Smooth muscle cell (in vitro differentiated cells): ENCODE results near the gene HS3ST3B1. TPM values are rescaled to one million over a fixed set of nuclear protein-coding genes. Genes with fewer than 3 reads are reported as not detected.

Source experiments
- DNase-seq: peaks from one replicate; lab custom pipeline; 2025; ENCODE audit not compliant: unreplicated experiment; lab: John Stamatoyannopoulos, UW
- H2AFZ ChIP-seq: fragments of 200-600 bp; sonication (generic); 2 replicates; pipeline ENCODE4 v1.6.0; 2016; ENCODE audit warnings: antibody characterized with exemption, low read depth, mild to moderate bottlenecking
- H3F3A ChIP-seq: fragments of 200-600 bp; sonication (generic); 2 replicates; pipeline ENCODE4 v1.6.0; 2017; ENCODE audit warnings: antibody characterized with exemption, low read depth
- H3K27ac ChIP-seq: fragments of 200-600 bp; sonication (generic); 2 replicates; pipeline ENCODE4 v1.5.1; 2016; ENCODE audit warnings: low read depth, mild to moderate bottlenecking
- H3K27me3 ChIP-seq: fragments of 200-600 bp; sonication (generic); 2 replicates; pipeline ENCODE4 v1.6.1; 2016; ENCODE audit warnings: low read depth, mild to moderate bottlenecking
- H3K36me3 ChIP-seq: fragments of 200-600 bp; sonication (generic); 2 replicates; pipeline ENCODE4 v1.5.1; 2016; ENCODE audit warnings: low read depth
- H3K4me1 ChIP-seq: fragments of 200-600 bp; sonication (generic); 2 replicates; pipeline ENCODE4 v1.5.1; 2016; ENCODE audit warnings: low read depth
- H3K4me2 ChIP-seq: fragments of 200-600 bp; sonication (generic); 2 replicates; pipeline ENCODE4 v1.6.0; 2016; ENCODE audit warnings: mild to moderate bottlenecking
- H3K4me3 ChIP-seq: fragments of 200-600 bp; sonication (generic); 2 replicates; pipeline ENCODE4 v1.5.1; 2016; ENCODE audit warnings: mild to moderate bottlenecking
- H3K79me2 ChIP-seq: fragments of 200-600 bp; sonication (generic); 2 replicates; pipeline ENCODE4 v1.6.0; 2016; ENCODE audit warnings: low read depth, mild to moderate bottlenecking
- H3K9ac ChIP-seq: fragments of 200-600 bp; sonication (generic); 2 replicates; pipeline ENCODE4 v1.6.0; 2016; ENCODE audit warnings: low read depth
- H3K9me3 ChIP-seq: fragments of 200-600 bp; sonication (generic); replicated peaks from 2 replicates; pipeline ENCODE4 v1.5.1; 2016; ENCODE audit warnings: low read depth
- H4K20me1 ChIP-seq: fragments of 200-600 bp; sonication (generic); 2 replicates; pipeline ENCODE4 v1.6.0; 2016; ENCODE audit warnings: low read depth
- WGBS: methylation state at CpG from one replicate; pipeline ENCODE4 v1.1.7; 2016; ENCODE audit warnings: low lambda C conversion rate; 5-methylcytosine and 5-hydroxymethylcytosine counted together
- polyA plus RNA-seq: library from polyadenylated mRNA; unstranded; fragments of >200 nt; fragmentation: Nextera tagmentation; extraction: Ambion mirVana; gene quantifications from 2 replicates; pipeline ENCODE4 v1.2.1, GENCODE V29; 2016
- total RNA-seq: library from RNA; depleted of rRNA; stranded (reverse); fragments of >200 nt; gene quantifications from 2 replicates; pipeline ENCODE4 v1.2.3, GENCODE V29; 2014
- TF ChIP-seq, protein P1 (sequence below): fragments of 200-600 bp; sonication (generic); IDR thresholded peaks from 2 replicates; pipeline ENCODE4 v1.5.1; 2017; ENCODE audit warnings: borderline replicate concordance, mild to moderate bottlenecking, antibody characterized with exemption; ENCODE audit not compliant: insufficient read depth, poor library complexity, severe bottlenecking

HS3ST3B1 gene
- total and polyA plus RNA-seq, 2 experiments from 2014 or later, result 11.3 to 17.3 TPM

DNA sequence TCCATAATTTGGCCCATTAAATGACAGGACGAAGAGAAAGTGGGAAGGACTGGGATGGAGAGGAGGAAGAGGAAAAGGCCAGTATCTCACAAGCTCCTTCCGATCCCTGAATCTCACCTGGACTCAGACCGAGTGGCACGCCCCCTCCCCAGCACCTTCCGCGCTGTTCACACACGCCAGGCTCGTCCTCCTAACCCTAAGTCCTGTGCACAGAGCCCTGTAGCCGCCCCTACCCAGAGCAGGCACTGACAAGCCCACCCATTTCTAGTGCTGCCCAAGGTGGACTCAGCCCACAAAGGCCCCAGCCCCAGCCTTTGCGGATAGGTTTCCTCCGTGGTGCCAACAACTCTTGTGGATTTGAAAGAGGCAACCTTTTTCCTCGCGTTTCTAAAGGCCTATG, 9.2 kb downstream of the HS3ST3B1 start:
- H4K20me1 ChIP-seq, result peaks cover 63% of the 10 kb centered on the region
- peaks cover 67% of the 10 kb centered on the region for H3K79me2 ChIP-seq
- peak overlapping the region; percentile 71 for H2AFZ ChIP-seq
- H3F3A ChIP-seq, result peaks cover 4% of the 10 kb centered on the region
- TF ChIP-seq, protein P1, sequence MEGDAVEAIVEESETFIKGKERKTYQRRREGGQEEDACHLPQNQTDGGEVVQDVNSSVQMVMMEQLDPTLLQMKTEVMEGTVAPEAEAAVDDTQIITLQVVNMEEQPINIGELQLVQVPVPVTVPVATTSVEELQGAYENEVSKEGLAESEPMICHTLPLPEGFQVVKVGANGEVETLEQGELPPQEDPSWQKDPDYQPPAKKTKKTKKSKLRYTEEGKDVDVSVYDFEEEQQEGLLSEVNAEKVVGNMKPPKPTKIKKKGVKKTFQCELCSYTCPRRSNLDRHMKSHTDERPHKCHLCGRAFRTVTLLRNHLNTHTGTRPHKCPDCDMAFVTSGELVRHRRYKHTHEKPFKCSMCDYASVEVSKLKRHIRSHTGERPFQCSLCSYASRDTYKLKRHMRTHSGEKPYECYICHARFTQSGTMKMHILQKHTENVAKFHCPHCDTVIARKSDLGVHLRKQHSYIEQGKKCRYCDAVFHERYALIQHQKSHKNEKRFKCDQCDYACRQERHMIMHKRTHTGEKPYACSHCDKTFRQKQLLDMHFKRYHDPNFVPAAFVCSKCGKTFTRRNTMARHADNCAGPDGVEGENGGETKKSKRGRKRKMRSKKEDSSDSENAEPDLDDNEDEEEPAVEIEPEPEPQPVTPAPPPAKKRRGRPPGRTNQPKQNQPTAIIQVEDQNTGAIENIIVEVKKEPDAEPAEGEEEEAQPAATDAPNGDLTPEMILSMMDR, result no peak
- no peaks in the 10 kb centered on the region for H3K27me3 ChIP-seq
- 46% methylated on average over 13 of the region's 13 CpGs for WGBS
- no peak overlapping the region for H3K9ac ChIP-seq
- no peak for DNase-seq
- H3K4me3 ChIP-seq, result peak overlapping the region; percentile 58
- no peak overlapping the region for H3K27ac ChIP-seq
- H3K36me3 ChIP-seq, result no peaks in the 10 kb centered on the region
- H3K4me2 ChIP-seq, result peak overlapping the region; percentile 88
- H3K4me1 ChIP-seq, result peaks cover 40% of the 10 kb centered on the region
- H3K9me3 ChIP-seq, result no peaks in the 10 kb centered on the region

DNA sequence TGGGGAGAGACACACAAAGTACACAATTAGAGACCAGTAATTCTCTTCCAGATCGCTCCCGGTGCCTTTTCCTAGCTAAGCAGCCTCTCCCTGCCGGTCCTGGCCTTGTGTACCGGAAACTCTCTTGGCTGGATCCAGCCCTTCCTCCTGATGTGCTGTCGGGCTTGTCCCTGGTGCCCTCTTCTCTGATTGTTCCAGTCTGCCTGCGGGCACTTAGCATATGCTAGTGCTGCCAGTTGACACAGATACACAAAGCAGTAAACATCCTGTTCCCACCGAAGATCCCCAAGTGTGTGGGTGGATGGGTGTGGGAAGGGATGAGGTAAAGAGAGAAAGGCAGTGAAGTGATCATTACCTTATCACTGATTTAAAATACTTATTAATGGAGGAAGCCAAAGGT, 9.7 kb downstream of the HS3ST3B1 start:
- H3K79me2 ChIP-seq, result peaks cover 64% of the 10 kb centered on the region
- WGBS, result 65% methylated on average over 7 of the region's 7 CpGs
- H3K36me3 ChIP-seq, result no peaks in the 10 kb centered on the region
- H3K4me1 ChIP-seq, result peaks cover 37% of the 10 kb centered on the region
- no peaks in the 10 kb centered on the region for H3K9me3 ChIP-seq
- H3K9ac ChIP-seq, result no peak overlapping the region
- H3F3A ChIP-seq, result peaks cover 4% of the 10 kb centered on the region
- H3K4me2 ChIP-seq, result peak overlapping the region; percentile 88
- peak overlapping the region; percentile 58 for H3K4me3 ChIP-seq
- peaks cover 63% of the 10 kb centered on the region for H4K20me1 ChIP-seq
- H2AFZ ChIP-seq, result no peak overlapping the region
- DNase-seq, result no peak
- no peak overlapping the region for H3K27ac ChIP-seq
- TF ChIP-seq, protein P1, result no peak
- no peaks in the 10 kb centered on the region for H3K27me3 ChIP-seq

DNA sequence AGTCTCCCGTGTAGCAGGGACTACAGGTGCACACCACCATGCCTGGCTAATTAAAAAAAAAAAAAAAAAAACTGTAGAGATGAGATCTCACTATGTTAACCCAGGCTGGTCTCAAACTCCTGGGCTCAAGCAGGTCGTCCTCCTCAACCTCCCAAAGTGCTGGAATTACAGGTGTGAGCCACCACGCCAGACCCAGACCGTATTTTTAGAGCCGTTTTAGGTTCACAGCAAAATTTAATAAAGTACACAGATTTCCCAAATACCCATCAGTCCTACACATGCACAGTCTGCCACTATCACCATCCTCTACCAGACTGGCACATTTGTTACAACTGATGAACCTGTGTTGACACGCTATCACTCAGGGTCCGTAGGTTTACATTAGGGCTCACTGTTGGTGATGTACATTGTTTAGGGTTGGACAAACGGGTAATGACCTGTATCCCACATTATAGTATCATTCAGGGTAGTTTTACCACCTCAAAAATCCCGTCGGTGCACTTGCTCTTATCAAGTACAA, 10.4 kb downstream of the HS3ST3B1 start:
- peaks cover 4% of the 10 kb centered on the region for H3F3A ChIP-seq
- 92% methylated on average over 10 of the region's 10 CpGs for WGBS
- no peak overlapping the region for H3K27ac ChIP-seq
- TF ChIP-seq, protein P1, result no peak
- peaks cover 62% of the 10 kb centered on the region for H4K20me1 ChIP-seq
- no peak overlapping the region for H3K4me3 ChIP-seq
- no peaks in the 10 kb centered on the region for H3K27me3 ChIP-seq
- no peak overlapping the region for H3K9ac ChIP-seq
- H2AFZ ChIP-seq, result no peak overlapping the region
- peaks cover 58% of the 10 kb centered on the region for H3K79me2 ChIP-seq
- H3K4me1 ChIP-seq, result peaks cover 39% of the 10 kb centered on the region
- no peaks in the 10 kb centered on the region for H3K9me3 ChIP-seq
- H3K4me2 ChIP-seq, result no peak overlapping the region
- H3K36me3 ChIP-seq, result no peaks in the 10 kb centered on the region
- DNase-seq, result no peak

DNA sequence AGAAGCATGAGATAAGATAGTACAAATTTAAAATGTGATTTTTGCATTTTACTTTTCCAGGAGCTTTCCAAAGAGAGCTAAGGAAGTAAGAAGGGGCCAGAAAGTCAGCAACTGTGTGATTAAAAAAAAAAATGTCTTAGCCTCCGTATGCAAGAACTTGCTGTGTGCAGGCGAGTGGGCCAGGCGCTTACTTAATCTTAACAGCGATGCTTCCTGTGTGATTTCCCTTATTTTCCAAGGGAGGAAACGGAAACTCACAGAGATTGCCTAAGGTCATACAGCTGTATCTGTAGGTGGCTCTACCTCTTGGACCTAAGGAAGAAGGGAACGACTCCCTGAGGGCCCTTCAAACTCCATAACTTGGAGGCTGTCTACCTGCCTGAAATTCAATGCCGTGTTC, 11.1 kb downstream of the HS3ST3B1 start:
- Histone ChIP-seq H4K20me1 (peaks cover 69% of the 10 kb centered on the region), H3K79me2 (peaks cover 50% of the 10 kb centered on the region)
- WGBS, result 80% methylated on average over 7 of the region's 7 CpGs

More for the DNA sequence above, 11.1 kb downstream of the HS3ST3B1 start:
- DNase-seq, result no peak
- Histone ChIP-seq H3K4me2 (no peak overlapping the region), H3K4me1 (peaks cover 43% of the 10 kb centered on the region), H3K9ac (no peak overlapping the region), H3K4me3 (no peak overlapping the region), H3F3A (peaks cover 4% of the 10 kb centered on the region), H2AFZ (no peak overlapping the region), H3K36me3 (no peaks in the 10 kb centered on the region), H3K9me3 (no peaks in the 10 kb centered on the region), H3K27me3 (no peaks in the 10 kb centered on the region), H3K27ac (no peak overlapping the region)
- TF ChIP-seq, protein P1, result no peak
